ENCODE measurements around the gene GPC6.

The GPC6 gene

GRCh38 chr13:93336728-93337127, 110.1 kb downstream of the GPC6 start:
- no peak for DNase-seq
- Mint-ChIP-seq H3K4me3 (no peak overlapping the region), H3K9me3 (peaks cover 51% of the 10 kb centered on the region), H3K36me3 (ENCODE audit: low read depth) (peaks cover 46% of the 10 kb centered on the region), H3K4me1 (no peaks in the 10 kb centered on the region), H3K27me3 (ENCODE audit: low read depth, poor library complexity) (no peaks in the 10 kb centered on the region), H3K27ac (no peak overlapping the region)
- TF ChIP-seq, protein P1, sequence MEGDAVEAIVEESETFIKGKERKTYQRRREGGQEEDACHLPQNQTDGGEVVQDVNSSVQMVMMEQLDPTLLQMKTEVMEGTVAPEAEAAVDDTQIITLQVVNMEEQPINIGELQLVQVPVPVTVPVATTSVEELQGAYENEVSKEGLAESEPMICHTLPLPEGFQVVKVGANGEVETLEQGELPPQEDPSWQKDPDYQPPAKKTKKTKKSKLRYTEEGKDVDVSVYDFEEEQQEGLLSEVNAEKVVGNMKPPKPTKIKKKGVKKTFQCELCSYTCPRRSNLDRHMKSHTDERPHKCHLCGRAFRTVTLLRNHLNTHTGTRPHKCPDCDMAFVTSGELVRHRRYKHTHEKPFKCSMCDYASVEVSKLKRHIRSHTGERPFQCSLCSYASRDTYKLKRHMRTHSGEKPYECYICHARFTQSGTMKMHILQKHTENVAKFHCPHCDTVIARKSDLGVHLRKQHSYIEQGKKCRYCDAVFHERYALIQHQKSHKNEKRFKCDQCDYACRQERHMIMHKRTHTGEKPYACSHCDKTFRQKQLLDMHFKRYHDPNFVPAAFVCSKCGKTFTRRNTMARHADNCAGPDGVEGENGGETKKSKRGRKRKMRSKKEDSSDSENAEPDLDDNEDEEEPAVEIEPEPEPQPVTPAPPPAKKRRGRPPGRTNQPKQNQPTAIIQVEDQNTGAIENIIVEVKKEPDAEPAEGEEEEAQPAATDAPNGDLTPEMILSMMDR (IDR thresholded peaks at IDR 0.05): no peak

GRCh38 chr13:93338030-93338429, 111.4 kb downstream of the GPC6 start:
- TF ChIP-seq, protein P1 (IDR thresholded peaks at IDR 0.05): no peak
- Mint-ChIP-seq H3K4me1 (no peaks in the 10 kb centered on the region), H3K36me3 (ENCODE audit: low read depth) (peaks cover 40% of the 10 kb centered on the region), H3K9me3 (peaks cover 48% of the 10 kb centered on the region), H3K27ac (no peak overlapping the region), H3K27me3 (ENCODE audit: low read depth, poor library complexity) (no peaks in the 10 kb centered on the region), H3K4me3 (no peak overlapping the region)
- DNase-seq: no peak

DNA sequence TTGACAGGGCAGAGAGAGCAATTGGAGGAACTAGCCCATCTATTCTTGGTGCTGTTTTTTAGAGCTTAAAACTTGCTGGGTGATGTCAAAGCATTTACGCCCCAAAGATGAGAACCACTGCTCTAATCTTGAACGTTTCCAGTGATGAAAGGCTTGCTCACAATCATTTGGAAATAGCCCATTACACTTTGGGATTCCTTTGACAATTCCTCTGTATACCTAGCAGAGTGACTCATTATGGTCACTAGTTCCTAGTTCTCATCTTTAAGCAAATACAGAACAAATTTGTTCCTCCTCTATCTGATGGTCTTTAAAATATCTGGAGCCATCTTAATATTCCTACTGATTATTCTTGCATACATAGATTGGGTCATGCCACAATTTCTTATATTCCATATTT, 112.3 kb downstream of the GPC6 start:
- Mint-ChIP-seq H3K27me3 (ENCODE audit: low read depth, poor library complexity) (no peaks in the 10 kb centered on the region), H3K9me3 (peaks cover 43% of the 10 kb centered on the region), H3K36me3 (ENCODE audit: low read depth) (peaks cover 41% of the 10 kb centered on the region)

GRCh38 chr13:93339550-93339949, 112.9 kb downstream of the GPC6 start:
- Mint-ChIP-seq H3K4me1 (peaks cover 10% of the 10 kb centered on the region), H3K4me3 (no peak overlapping the region), H3K27ac (no peak overlapping the region), H3K36me3 (ENCODE audit: low read depth) (peaks cover 38% of the 10 kb centered on the region), H3K27me3 (ENCODE audit: low read depth, poor library complexity) (peaks cover 3% of the 10 kb centered on the region), H3K9me3 (peaks cover 40% of the 10 kb centered on the region)
- TF ChIP-seq, protein P1 (IDR thresholded peaks at IDR 0.05): no peak
- DNase-seq: no peak

More for the DNA sequence above, 112.3 kb downstream of the GPC6 start:
- DNase-seq: no peak
- Mint-ChIP-seq H3K27ac (no peak overlapping the region), H3K4me1 (peaks cover 3% of the 10 kb centered on the region), H3K4me3 (no peak overlapping the region)
- TF ChIP-seq, protein P1 (IDR thresholded peaks at IDR 0.05): no peak

GRCh38 chr13:93341517-93341916, 114.9 kb downstream of the GPC6 start:
- Mint-ChIP-seq H3K9me3 (peaks cover 34% of the 10 kb centered on the region), H3K4me1 (peaks cover 11% of the 10 kb centered on the region), H3K27me3 (ENCODE audit: low read depth, poor library complexity) (peaks cover 3% of the 10 kb centered on the region), H3K27ac (no peak overlapping the region), H3K4me3 (no peak overlapping the region), H3K36me3 (ENCODE audit: low read depth) (peaks cover 27% of the 10 kb centered on the region)
- no peak for DNase-seq
- TF ChIP-seq, protein P1 (IDR thresholded peaks at IDR 0.05): no peak

DNA sequence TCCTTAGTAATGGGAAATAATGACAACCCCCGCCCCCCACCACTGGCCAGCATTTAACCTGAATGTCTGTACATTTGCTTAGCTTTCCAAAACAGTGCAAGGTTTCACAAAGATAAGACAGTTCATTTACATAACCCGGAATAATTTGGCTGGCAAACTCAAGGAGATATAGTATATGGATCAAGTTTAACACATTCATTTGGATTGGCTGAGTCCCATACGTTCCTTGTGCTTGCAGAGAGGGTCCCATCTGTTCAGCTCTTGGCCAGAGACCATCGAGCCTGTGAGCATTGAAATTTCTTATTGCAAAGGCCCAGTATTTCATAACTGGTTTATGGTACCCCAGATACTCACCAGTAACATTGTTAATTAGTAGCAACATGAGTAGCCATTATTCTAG, 116.5 kb downstream of the GPC6 start:
- Mint-ChIP-seq H3K27me3 (ENCODE audit: low read depth, poor library complexity) (peaks cover 3% of the 10 kb centered on the region), H3K4me1 (peaks cover 11% of the 10 kb centered on the region), H3K27ac (no peak overlapping the region), H3K4me3 (no peak overlapping the region), H3K36me3 (ENCODE audit: low read depth) (peaks cover 36% of the 10 kb centered on the region), H3K9me3 (peaks cover 43% of the 10 kb centered on the region)
- DNase-seq: no peak
- TF ChIP-seq, protein P1 (IDR thresholded peaks at IDR 0.05): no peak

Measured in nephron progenitor cell (in vitro differentiated cells).